HG03095 (cell line): ENCODE measurements around the gene PLXNC1.

Experiments used
- ATAC-seq: cut with Tn5 transposase; IDR thresholded peaks from one replicate; pipeline ENCODE4 v1.9.1; 2021; ENCODE audit warnings: moderate library complexity; ENCODE audit not compliant: unreplicated experiment

The PLXNC1 gene

GRCh38 chr12:94147991-94148738, at the start of gene PLXNC1:
PLXNC1 (plus strand) TSS chr12:94148577; CDS start chr12:94148972, 395 bp downstream.
- ATAC-seq, result peak; percentile 38

GRCh38 chr12:94099191-94099590, 49.2 kb upstream of the PLXNC1 start:
- ATAC-seq, result no peak

- ATAC-seq, result no peak
These were observed 48.7 kb upstream of the PLXNC1 start for GRCh38 chr12:94099632-94100031.

- ATAC-seq, result no peak
These were observed 48.2 kb upstream of the PLXNC1 start for GRCh38 chr12:94100211-94100627.

- ATAC-seq, result peak; percentile 65
These were observed 47.2 kb upstream of the PLXNC1 start for GRCh38 chr12:94100990-94101737.

GRCh38 chr12:94101738-94102660, 46.4 kb upstream of the PLXNC1 start:
- ATAC-seq, result peak; percentile 82

- no peak for ATAC-seq
These were observed 44.4 kb upstream of the PLXNC1 start for GRCh38 chr12:94103986-94104385.

- no peak for ATAC-seq
These were observed 40.5 kb upstream of the PLXNC1 start for GRCh38 chr12:94107910-94108309.

- no peak for ATAC-seq
These were observed 39.2 kb upstream of the PLXNC1 start for GRCh38 chr12:94109160-94109559.

- no peak for ATAC-seq
These were observed 38.1 kb upstream of the PLXNC1 start for GRCh38 chr12:94110258-94110657.

- no peak for ATAC-seq
These were observed 37.1 kb upstream of the PLXNC1 start for GRCh38 chr12:94111302-94111701.

GRCh38 chr12:94112121-94112520, 36.3 kb upstream of the PLXNC1 start:
- no peak for ATAC-seq

GRCh38 chr12:94114166-94114565, 34.2 kb upstream of the PLXNC1 start:
- ATAC-seq, result no peak

GRCh38 chr12:94116191-94116590, 32.2 kb upstream of the PLXNC1 start:
- no peak for ATAC-seq

- no peak for ATAC-seq
These were observed 26.5 kb upstream of the PLXNC1 start for GRCh38 chr12:94121886-94122285.

- no peak for ATAC-seq
These were observed 25.8 kb upstream of the PLXNC1 start for GRCh38 chr12:94122591-94122990.

GRCh38 chr12:94123127-94123526, 25.2 kb upstream of the PLXNC1 start:
- no peak for ATAC-seq

GRCh38 chr12:94126067-94126466, 22.3 kb upstream of the PLXNC1 start:
- ATAC-seq, result no peak

- ATAC-seq, result no peak
These were observed 20.9 kb upstream of the PLXNC1 start for GRCh38 chr12:94127239-94128131.

GRCh38 chr12:94128280-94128679, 20.1 kb upstream of the PLXNC1 start:
- ATAC-seq, result no peak
